NCI-H524 treated with DMSO at 0.1 percent for 48 hours (cell line): ENCODE measurements around the gene EDN1.

ENCODE experiments used
- DNase-seq: peaks from one replicate; lab custom pipeline; 2025; lab: John Stamatoyannopoulos, UW

The EDN1 gene

DNA sequence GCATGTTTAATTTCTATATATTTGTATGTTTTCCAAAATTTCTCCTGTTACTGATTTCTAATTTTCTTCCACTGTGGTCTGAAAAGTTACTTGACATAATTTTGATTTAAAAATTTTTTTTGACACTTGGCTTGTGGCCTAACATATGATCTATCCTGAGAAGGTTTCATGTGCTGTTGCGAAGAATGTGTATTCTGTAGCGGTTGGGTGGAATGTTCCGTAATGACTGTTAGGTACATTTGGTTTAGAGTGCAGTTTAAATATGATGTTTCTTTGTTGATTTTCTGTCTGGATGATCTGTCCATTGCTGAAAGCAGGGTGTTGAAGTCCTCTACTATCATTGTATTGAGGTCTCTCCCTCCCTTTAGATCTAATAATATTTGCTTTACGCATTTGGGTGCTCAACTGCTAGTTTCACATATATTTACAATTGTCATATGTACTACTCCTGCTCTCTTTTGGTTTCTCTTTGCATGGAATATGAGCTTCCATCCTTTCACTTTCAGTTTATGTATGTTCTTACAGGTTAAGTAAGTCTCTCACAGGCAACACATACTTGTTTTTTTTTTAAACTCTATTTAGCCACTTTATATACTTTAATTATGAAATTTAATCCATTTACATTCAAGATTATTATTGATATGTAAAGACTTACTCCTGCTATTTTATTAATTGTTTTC is 19.5 kb upstream of the EDN1 start:
- DNase-seq = no peak

DNA sequence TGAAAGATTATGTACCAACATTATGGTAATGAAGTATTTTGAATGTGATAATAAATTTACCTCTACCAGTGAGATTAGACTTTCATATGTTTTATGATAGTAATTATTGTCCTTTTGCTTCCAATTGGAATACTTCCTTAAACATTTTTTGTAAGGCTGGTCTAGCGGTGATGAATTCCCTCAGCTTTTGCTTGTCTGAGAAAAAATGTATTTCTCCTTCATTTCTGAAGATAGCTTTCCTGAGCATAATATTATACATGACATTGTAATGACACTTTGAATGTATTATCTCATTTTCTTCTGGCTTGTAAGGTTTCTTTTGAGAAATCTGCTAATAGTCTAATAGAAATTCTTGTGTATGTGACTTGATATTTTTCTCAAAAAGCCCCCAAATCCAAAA is 18.6 kb upstream of the EDN1 start:
- no peak for DNase-seq

DNA sequence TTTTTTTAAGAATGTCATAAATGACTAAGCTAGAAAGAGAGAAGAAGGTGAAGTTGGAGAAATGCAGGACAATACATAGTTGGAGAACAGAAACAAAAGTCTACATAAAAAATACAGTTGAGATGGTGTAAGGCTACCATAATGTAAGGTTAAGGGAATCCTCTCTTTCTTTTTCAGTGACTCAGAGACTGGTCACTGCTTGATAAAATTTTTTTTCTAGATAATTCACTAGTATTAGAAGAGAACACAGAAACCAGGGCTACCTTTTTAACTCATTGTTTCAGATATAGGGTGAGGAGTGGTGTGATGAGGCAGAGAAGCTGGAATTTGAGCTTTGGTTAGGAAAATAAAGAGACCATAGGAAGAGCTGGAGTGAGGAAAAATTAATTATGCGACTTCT is 18.2 kb upstream of the EDN1 start:
- DNase-seq = no peak

DNA sequence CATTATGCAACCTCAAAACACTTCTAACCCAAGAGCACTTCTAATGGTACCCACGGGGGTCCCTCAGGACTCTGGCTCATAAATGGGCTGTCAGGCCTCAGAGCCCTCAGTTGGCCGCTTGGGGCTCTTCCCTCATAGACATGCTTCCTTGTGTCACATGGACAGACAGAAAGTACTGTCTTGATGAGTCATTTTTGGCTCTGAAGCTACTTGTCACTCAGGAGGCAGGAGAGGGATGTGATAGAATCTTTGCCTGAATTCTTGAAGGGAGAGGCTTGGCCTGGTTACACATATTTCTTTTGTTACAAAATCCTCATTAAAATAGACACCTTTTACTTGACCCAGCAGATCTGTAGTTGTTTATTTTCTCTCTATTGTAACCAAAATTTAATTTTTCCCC is 15.1 kb upstream of the EDN1 start:
- no peak for DNase-seq

DNA sequence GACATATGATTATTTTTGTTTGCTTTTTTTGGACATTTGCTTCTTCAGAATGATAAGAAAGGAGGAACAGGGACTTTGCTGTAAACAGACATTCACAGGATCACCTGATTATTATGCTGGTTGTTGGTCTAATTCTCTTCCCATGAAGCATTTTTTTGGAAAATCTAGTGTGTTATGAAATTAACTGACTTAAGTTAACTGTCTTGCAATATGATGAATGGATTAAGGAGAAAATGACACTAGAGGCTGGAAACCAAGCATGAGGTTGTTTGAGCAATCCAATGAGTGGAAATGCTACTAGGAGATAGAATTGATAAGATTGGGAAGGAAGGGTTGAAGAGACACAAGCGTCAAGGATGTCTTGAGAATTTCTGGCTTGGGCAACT is 13.2 kb upstream of the EDN1 start:
- DNase-seq = no peak

DNA sequence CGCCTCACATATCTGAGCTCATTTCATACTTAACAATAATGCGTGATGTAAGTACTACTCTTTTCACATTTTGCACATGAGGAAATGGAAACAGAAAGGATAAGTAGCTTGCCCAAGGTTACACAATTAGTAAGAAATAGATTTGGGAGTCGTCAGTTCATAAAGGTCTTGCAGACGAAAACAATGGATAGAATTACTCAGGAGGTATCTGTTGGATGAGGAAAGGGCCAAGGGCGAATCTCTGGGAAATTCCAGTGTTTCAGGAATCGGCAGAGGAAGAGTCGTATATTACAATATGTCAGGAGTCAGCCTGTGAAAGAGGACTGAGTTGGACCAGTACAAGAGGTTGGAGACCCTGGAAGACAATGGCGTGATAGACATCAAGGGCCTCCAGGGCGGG is 12.8 kb upstream of the EDN1 start:
- DNase-seq = no peak

DNA sequence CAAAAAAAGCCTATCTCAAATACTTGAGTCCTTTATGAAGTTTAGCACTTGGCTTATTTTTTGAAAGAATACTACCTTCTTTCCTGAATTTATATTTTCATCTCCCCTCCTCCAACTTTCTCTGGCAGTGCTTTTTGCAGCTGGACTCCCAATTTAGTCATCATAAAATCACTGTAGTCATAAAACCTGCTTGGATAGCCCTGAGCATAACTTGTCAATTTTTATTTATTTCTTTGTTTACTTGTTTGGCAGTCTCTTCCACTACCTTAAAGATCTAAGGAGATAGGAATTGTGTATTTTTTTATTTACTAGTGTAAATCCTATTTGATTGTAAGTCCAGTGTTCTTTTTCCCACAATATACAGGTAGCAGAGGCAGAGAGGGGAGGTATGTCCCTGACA is 11.2 kb upstream of the EDN1 start:
- DNase-seq = no peak

DNA sequence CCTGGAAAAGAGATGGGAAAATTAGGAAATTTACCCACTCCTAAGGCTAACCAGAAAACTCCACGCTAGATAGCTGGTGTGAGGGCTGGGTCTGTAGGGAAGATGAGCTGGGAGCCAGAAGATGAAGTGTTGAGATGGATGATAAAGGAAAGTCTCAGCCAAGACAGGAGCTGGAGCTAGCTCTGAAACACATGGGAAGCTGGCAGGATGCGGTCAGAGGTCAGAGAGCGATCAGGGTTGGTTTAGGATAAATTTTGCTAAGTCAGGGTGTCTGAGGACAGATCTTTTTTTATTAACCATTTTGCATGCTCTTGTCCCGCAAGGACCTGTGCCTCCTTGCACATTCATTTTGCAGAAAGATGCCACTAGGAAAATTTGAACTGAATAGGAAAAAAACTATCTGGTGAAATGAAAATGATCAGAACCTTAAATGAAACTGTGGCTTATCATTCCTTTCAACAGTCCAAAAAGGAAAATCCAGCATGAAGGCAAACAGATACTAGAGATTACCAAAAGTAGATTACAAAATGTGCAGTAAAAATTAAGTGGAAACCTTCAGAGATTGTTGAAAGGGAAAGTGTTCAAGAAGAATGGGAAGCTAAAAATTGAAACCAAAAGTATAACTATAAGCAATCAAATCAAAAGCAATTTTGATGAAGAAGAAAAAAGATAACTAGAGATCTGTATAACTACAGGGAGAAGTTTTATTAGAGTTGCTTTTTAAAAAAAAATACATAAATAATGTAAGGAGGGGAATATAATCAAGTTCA is 10.7 kb upstream of the EDN1 start:
- DNase-seq = no peak

DNA sequence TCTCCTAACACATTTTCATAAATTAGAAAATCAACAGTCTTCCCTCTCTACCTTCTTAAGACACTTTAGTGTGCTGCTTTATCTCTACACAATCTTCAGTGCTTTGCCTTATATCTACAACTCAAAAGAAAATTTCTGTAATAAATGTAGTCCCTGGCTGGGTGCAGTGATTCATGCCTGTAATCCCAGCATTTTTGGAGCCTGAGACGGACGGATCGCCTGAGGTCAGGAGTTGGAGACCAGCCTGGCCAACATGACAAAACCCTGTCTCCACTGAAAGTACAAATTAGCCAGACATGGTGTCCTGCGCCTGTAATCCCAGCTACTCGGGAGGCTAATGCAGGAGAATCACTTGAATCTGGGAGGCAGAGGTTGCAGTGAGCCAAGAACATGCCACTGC is 9.7 kb upstream of the EDN1 start:
- no peak for DNase-seq

DNA sequence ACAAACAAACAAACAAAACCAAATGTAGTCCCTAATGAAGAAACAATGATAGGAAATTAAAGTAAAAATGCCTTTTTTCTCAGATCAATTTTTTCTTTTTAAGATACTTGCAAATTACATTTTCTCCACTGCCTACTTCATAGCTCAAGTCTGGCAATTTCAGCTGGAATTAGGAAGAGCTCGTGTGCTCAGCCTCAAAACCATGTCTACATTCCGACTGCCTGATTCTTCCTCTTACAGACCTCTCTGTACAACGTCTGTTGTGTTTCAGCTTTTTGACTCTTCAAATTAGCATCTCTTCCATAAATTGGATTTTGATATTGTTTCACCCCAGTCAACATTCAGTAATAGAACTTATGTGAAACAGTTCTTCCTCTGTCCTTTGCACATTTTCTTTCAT is 9.3 kb upstream of the EDN1 start:
- no peak for DNase-seq

DNA sequence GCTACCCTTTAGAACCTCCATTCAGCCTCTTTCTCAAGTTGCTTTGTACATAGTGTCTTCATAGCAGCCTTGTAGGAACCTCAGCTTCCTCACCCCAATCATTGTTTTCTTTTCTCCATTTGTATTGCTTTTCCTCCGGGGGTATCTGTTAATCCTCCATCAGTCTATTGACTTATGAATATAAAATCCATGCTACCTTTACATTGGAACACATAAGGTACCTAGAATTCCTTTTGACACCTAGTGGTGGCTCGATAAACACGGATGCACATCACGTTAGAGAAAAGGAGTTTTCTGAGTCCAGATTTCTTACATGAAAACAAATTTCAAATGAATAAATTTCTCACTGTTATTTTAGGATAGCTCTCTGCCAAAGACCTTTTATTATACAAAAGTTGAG is 6.3 kb upstream of the EDN1 start:
- DNase-seq = no peak

DNA sequence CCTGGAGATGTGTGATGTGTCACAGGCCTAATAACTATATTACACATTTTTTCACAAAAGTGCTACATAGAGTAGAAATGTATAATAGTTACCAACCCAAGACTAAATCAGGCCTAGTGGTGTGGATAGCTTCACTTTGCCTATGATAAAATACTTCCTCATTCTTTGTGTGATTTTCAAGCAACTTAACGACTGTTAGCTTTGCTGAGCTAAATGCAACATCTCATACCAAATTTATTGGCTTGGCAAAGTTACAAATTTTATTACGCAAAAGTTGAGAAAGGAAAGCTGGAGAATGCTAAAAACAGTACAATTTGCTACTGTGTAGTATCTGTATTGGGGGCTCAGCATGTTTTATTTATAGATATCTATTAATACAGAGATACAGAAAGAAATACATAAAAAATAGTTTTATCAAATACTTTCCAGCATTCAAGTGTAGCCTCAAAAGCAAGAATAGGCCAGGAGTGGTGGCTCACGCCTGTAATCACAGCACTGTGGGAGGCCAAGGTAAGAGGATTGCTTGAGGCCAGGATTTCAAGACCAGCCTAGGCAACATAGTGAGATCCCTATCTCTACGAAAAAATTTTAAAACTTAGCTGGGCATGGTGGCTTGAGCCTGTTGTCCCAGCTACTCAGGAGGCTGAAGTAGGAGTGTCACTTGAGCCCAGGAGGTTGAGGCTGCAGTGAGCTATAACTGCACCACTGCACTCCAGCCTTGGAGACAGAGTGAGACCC is 3.6 kb upstream of the EDN1 start:
- DNase-seq = no peak

DNA sequence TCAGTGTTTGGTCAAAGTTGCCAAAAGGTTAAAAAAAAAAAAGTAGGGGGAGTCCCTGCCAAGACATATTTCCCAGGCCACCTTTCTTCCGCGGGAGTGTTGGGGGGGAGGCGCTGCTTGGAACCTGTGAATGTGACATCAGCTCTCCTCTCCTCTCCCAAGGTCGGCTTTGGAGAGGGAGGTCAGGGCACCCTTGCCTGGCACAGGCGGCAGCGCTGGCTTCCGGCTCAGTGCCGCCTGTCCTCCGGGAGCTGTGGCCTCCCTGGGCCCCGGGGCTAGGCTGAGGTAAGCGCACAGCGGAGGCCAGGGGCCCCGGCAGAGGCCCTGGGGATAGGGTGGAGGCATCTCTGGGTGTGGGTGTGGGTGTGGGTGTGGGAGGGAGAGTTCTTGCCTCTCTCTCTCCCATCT is 1.9 kb upstream of the EDN1 start:
- no peak for DNase-seq

DNA sequence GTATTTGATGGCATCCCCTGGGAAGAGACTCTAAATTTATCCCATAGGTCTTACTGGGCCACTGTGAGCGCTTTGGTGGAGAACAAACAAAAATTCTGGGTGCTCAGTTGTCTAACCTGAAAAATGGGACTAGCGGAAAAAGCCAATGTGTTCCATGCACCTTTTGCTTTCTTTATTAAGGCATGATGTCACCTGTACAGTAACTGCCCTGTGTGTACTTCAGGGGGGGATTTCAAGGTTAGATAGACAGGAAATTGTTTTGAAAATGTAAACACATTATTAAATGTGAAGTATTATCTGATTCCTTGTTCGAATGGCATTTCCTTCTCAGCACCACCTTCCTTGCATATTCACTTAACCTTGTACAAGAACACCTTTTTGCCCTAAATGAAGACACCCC is 1.2 kb upstream of the EDN1 start:
- no peak for DNase-seq

DNA sequence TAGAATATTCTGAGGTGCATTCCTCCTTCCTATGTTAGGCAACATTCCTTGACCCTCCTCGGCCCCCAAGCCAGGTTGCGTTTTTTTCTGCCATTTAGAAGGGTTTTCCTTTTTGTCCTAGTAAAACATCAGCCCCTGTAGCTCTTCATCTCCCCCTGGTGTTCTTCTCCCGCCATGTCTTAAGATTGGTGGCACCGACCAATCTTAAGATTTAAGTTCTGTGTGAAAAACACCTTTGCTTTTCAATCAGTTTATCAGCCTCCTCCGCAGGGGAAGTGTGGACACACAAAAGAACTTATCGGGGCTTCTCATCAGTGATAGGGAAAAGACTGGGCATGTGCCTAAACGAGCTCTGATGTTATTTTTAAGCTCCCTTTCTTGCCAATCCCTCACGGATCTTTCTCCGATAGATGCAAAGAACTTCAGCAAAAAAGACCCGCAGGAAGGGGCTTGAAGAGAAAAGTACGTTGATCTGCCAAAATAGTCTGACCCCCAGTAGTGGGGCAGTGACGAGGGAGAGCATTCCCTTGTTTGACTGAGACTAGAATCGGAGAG is 719 bp upstream of the EDN1 start:
- DNase-seq = no peak

DNA sequence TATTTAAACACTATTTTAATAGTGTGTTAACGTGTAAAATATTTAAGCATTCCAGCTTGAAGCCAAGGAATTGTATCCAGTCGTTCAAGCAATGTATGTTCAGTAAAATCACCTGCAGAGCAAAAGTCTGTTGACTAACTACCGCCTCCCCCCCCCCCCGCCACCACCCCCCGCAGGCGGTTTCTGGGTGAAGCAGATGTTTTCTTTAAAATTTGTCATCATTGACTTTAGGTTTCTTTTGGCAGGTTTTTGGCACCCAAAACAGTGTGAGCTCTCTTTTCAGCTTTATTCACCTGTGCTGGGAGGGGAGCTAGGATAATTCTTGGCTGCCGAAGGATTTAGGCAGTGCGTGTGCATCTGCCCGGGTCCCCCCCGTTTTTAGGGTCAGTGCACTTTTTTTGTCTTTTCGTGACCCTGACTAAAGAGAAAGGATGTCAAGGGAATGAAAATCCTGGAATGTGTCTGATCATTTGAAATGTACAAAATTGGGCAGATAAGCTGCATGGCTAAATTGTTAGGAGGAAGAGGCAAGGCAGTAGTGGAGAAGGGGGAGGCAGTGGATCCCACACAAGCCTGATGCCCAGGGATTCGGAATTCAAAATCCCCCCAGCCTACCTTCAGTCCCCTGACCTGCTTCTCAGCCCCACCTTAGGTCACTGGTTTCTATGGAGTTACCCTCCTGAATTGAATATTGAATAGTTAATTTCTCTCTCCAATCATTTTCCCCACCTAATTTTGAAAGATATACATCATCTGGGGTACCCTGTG is 1.1 kb downstream of the EDN1 start:
- DNase-seq = no peak

DNA sequence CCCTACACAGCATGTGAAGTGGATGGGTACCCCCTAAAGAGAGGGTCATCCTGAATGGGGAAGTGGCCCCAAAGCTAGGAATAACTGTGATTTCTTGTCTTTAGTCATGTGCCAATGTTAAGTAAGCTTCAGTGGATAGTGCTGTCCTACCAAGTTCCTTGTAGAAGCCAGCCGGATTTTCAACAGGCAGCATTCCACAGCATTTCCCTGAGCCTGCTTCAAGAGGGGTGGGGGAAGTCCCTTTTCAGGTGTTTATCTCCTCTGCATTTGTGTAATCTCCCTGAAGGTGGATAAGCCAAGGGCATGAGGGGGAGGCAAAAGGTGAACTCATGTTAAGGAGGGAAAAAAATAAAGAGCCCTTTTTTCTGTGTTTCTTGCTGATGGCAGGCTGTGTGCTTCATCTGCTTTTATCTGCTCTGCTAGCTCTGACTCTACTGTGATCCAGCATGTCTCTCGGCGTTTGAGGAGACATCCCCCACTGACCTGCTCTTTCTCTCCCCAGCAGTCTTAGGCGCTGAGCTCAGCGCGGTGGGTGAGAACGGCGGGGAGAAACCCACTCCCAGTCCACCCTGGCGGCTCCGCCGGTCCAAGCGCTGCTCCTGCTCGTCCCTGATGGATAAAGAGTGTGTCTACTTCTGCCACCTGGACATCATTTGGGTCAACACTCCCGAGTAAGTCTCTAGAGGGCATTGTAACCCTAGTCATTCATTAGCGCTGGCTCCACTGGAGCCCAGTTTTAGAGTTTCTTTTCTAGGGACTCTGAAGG is 1.9 kb downstream of the EDN1 start:
- DNase-seq = no peak

DNA sequence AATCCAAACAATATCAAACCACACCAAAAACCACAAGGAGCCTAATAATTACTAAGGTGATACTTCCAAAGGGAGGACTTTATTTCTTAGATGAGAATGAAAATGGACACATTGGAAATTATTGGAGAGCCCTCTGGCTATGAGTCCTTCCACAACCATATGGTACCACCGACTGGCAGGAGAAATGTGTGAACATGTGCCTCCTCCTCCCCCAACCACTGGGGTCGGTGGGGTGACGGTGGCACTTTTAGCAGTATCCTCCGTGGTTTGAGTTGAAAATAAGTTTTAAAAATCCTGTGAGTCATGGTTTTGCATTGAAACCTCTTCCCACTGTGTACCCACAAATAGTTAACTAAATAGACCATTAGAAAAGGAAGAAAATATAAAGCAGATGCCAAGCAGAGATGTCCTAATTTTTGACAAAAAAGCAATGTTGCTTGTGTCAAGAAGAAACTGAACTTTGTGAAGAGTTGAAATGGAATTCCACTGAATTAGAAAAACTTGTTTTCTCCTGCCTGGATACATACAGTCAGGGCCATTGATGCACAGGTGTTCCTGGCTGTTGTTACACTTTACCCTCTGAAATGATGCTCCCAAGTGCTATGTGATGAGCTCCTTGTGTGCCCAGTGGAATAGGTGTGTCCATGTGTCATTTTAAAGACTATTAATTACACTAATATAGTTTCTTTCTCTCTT is 3.2 kb downstream of the EDN1 start:
- no peak for DNase-seq

DNA sequence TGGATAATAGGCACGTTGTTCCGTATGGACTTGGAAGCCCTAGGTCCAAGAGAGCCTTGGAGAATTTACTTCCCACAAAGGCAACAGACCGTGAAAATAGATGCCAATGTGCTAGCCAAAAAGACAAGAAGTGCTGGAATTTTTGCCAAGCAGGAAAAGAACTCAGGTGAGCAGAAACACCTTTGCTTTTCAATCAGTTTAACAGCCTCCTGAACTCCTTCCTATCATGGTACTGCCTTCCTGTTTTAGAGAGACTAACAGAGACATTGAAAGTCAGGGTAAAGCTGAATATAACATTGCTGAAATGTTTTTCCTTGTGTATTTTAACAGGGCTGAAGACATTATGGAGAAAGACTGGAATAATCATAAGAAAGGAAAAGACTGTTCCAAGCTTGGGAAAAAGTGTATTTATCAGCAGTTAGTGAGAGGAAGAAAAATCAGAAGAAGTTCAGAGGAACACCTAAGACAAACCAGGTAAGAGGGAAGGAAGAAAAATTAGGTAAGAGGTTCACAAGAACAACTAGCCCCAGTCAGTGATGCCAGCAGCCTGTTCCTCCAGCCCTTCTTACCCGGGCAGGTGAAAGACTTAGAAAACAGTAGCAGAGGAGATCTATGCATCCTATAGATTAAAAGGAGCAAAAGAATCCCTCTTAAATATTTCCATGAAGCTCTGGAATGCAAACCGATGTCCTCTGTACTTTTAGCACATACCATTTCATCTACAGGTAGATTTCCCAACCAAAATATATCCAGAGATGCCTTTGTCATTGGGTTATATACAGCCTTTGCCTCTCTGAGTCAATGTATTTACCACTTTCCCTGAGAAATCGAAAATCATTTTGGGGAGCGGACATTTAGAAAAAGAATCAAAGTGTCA is 4.0 kb downstream of the EDN1 start:
- DNase-seq = no peak
